Caco-2 (cell line): ENCODE data around the gene MMADHC. TPM values are rescaled to one million over a fixed set of nuclear protein-coding genes. Genes with fewer than 3 reads are reported as not detected.

Source experiments
- Bru-seq: library from RNA; stranded (reverse); fragments of 400-500 nt; gene quantifications from one replicate; lab custom pipeline; 2021; lab: Mats Ljungman, UMichigan
- BruChase-seq, 2 experiments: library from RNA; stranded (reverse); fragments of 400-500 nt; gene quantifications; one replicate each; lab custom pipeline; 2021; lab: Mats Ljungman, UMichigan
- BruUV-seq: library from RNA; stranded (reverse); fragments of 400-500 nt; replicated peaks from 2 replicates; lab custom pipeline; 2021; lab: Mats Ljungman, UMichigan
- CTCF ChIA-PET: fragments of 300-600 bp; sonication (Branson Sonifier 250); formaldehyde crosslinking; loops from one replicate; lab custom pipeline; 2022; ENCODE audit warnings: antibody characterized with exemption; lab: Charles Lee
- POLR2A ChIA-PET: fragments of 300-600 bp; sonication (Branson Sonifier 250); formaldehyde crosslinking; loops from one replicate; lab custom pipeline; 2022; ENCODE audit warnings: antibody characterized with exemption; lab: Charles Lee
- DNase-seq, 2 experiments: peaks; one replicate each; pipeline versions ENCODE4 v3.0.0 to v3.0.0-alpha.2; 2020 to 2022
- H3K27me3 ChIP-seq: replicated peaks from 2 replicates; pipeline ENCODE4 v1.6.0; 2011; ENCODE audit warnings: low read length; ENCODE audit not compliant: control insufficient read depth, insufficient read depth
- H3K36me3 ChIP-seq: 2 replicates; pipeline ENCODE4 v1.5.1; 2011; ENCODE audit warnings: low read length; ENCODE audit not compliant: control insufficient read depth, insufficient read depth
- H3K4me1 ChIP-seq: fragments of 250-450 bp; sonication (Bioruptor Pico); 2 replicates; pipeline ENCODE4 v1.5.1; 2020; ENCODE audit warnings: mild to moderate bottlenecking
- H3K4me3 ChIP-seq: 2 replicates; pipeline ENCODE4 v1.5.1; 2011; ENCODE audit warnings: low read depth, mild to moderate bottlenecking, control low read depth, low read length
- H3K9me3 ChIP-seq: fragments of 250-450 bp; sonication (Bioruptor Pico); 2 replicates; pipeline ENCODE4 v1.5.1; 2020; ENCODE audit warnings: mild to moderate bottlenecking, moderate library complexity
- H3K27ac Mint-ChIP-seq: one replicate; pipeline ENCODE4 v1.8.0; 2022; ENCODE audit warnings: mixed read lengths; ENCODE audit not compliant: unreplicated experiment
- H3K27me3 Mint-ChIP-seq: one replicate; pipeline ENCODE4 v1.8.0; 2022; ENCODE audit warnings: mixed read lengths; ENCODE audit not compliant: insufficient read depth, unreplicated experiment
- H3K36me3 Mint-ChIP-seq: one replicate; pipeline ENCODE4 v1.8.0; 2022; ENCODE audit warnings: mild to moderate bottlenecking, mixed read lengths; ENCODE audit not compliant: insufficient read depth, unreplicated experiment
- H3K4me1 Mint-ChIP-seq: one replicate; pipeline ENCODE4 v1.8.0; 2022; ENCODE audit warnings: low read depth, mixed read lengths; ENCODE audit not compliant: unreplicated experiment
- H3K4me3 Mint-ChIP-seq: one replicate; pipeline ENCODE4 v1.8.0; 2022; ENCODE audit warnings: mild to moderate bottlenecking, moderate library complexity, mixed read lengths; ENCODE audit not compliant: unreplicated experiment
- H3K9me3 Mint-ChIP-seq: one replicate; pipeline ENCODE4 v1.8.0; 2022; ENCODE audit warnings: mixed read lengths; ENCODE audit not compliant: unreplicated experiment
- intact Hi-C: fragments of 100-400 bp; cut with micrococcal nuclease; formaldehyde crosslinking; loops from one replicate; pipeline ENCODE4 v1.10.0; 2022; ENCODE audit not compliant: unreplicated experiment
- long read RNA-seq: library from polyadenylated mRNA; stranded (forward); transcript quantifications from one replicate; pipeline ENCODE4 v2.0.0, GENCODE V29; 2022
- total RNA-seq: library from RNA; stranded (reverse); gene quantifications from 2 replicates; pipeline ENCODE4 v1.2.3, GENCODE V29; 2022
- TF ChIP-seq, protein P1 (sequence below), 2 experiments: fragments of 200-600 bp in 1 of 2; IDR thresholded peaks; 1 replicate in 1 of 2; 2 replicates in 1 of 2; pipeline versions ENCODE4 v1.5.1 to v1.8.0; 2011 to 2022; ENCODE audit warnings: antibody characterized with exemption in 1 of 2, control low read depth in 1 of 2, inconsistent platforms in 1 of 2, low read depth in 1 of 2, low read length in 1 of 2, mild to moderate bottlenecking in 1 of 2, moderate library complexity in 1 of 2; ENCODE audit not compliant: insufficient read depth in 1 of 2, severe bottlenecking in 1 of 2, unreplicated experiment in 1 of 2

The MMADHC gene
- total RNA-seq (125 and 132 TPM in 2 replicates), Bru-seq, nascent RNA (percentile 97 among the genes with signal in this experiment), BruChase-seq, experiment 1, labeled RNA remaining after a 2-hour chase (percentile 94 among the genes with signal in this experiment), BruChase-seq, experiment 2, labeled RNA remaining after a 6-hour chase (percentile 96 among the genes with signal in this experiment)
- long read RNA-seq, transcript MMADHC-201 (8 exons, 1,436 nt): major isoform, 156 of 201 reads
- long read RNA-seq, transcript MMADHC-203 (7 exons, 1,726 nt): minor isoform, 30 of 201 reads
- long read RNA-seq, partial matches to known transcripts: 6 of 201 reads
- long read RNA-seq, other reads (novel, unspliced or antisense): 9 of 201 reads

DNA sequence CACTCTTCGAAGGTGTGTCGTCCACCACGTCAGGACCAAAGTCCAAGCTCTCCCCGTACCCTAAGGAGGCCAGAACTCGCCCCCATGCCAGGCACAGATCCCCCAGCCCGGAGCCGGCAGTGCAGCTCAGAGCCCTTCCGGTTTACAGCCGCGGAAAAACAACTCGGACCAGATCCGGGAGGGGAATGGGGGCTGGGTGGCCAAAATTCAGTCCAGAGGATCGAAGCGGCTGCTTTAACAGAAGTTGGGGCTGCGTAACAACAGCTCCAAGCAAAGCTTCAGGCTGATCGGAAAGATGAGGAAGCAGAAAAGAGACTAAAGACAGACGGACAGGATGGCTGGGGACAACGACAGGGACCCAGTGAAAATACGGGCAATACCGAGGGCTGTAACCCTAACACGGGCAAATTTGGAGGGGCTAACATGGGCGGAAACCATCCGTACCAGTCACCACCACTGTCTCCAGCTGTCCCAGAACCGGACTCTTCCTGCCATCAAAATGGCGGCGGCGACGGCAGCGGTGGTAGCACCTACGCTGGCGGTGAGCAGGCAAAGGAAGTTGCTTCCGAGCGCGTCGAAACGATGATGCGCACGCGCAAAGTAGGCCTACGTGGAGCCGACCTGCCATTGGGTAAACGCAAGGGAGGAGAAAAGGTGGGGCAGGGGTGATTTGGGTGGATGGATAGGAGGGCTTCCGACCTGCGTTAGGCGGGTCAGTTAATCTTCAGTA lies at the start of gene MMADHC:
TSS of gene MMADHC (minus strand) at position 556 of the 730 bp plus-strand sequence. CDS start 678 bp downstream, outside the sequence.
- H3K9me3 Mint-ChIP-seq: no peaks in the 10 kb centered on the region
- H3K27ac Mint-ChIP-seq: peak within 1 kb of the TSS; percentile 98
- H3K27me3 Mint-ChIP-seq: no peaks in the 10 kb centered on the region
- Histone ChIP-seq H3K9me3 (no peaks in the 10 kb centered on the region), H3K36me3 (no peaks in the 10 kb centered on the region), H3K4me3 (peak within 1 kb of the TSS; percentile 60), H3K27me3 (no peaks in the 10 kb centered on the region), H3K4me1 (peaks cover 10% of the 10 kb centered on the region; the same call in 1 of the 2 replicates)
- H3K4me1 Mint-ChIP-seq: peaks cover 21% of the 10 kb centered on the region
- peaks cover 30% of the 10 kb centered on the region for H3K36me3 Mint-ChIP-seq
- TSS peak; percentile 49 for BruUV-seq
- H3K4me3 Mint-ChIP-seq: peak within 1 kb of the TSS; percentile 90
- peak; percentile 97 for DNase-seq
- intact Hi-C loops: loop anchor here (2.0 kb wide), 1 partner anchor 15 kb away; no protein-coding TSS in a partner anchor
- ChIA-PET CTCF (interaction anchor here (0.9 to 1.0 kb wide), 2 partner anchors 13 to 550 kb away, joined by 3 to 4 read pairs; no protein-coding TSS in a partner anchor), POLR2A (interaction anchor here (0.5 to 1.2 kb wide), 13 partner anchors 14 to 1124 kb away, joined by 3 to 15 read pairs (median 3); no protein-coding TSS in a partner anchor)
- TF ChIP-seq, protein P1, sequence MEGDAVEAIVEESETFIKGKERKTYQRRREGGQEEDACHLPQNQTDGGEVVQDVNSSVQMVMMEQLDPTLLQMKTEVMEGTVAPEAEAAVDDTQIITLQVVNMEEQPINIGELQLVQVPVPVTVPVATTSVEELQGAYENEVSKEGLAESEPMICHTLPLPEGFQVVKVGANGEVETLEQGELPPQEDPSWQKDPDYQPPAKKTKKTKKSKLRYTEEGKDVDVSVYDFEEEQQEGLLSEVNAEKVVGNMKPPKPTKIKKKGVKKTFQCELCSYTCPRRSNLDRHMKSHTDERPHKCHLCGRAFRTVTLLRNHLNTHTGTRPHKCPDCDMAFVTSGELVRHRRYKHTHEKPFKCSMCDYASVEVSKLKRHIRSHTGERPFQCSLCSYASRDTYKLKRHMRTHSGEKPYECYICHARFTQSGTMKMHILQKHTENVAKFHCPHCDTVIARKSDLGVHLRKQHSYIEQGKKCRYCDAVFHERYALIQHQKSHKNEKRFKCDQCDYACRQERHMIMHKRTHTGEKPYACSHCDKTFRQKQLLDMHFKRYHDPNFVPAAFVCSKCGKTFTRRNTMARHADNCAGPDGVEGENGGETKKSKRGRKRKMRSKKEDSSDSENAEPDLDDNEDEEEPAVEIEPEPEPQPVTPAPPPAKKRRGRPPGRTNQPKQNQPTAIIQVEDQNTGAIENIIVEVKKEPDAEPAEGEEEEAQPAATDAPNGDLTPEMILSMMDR (IDR thresholded peaks at IDR 0.05; ENCODE audit: insufficient read depth in 1 of 2, low read depth in 1 of 2, low read length in 1 of 2, severe bottlenecking in 1 of 2, unreplicated experiment in 1 of 2): no peak

DNA sequence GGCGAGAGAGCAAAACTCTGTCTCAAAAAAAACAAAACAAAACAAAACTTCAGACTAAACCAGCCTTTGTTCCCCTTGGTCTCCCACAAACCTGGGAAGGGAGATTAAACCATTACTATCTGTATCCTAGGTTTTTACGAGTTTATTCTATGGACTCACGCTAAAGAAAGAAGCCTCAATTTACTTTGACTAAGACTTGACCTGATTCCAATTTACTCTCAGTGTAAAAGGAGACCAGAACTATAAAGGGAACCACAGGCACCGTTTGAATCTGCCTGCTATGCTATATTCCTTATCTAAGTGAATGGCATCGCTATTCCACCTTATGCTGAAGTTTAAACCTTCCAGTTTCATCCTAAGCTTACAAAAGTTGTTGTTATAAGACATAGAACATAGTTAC lies 46.5 kb upstream of the MMADHC start:
- POLR2A ChIA-PET: no interaction called here
- TF ChIP-seq, protein P1 (IDR thresholded peaks at IDR 0.05; ENCODE audit: insufficient read depth in 1 of 2, low read depth in 1 of 2, low read length in 1 of 2, severe bottlenecking in 1 of 2, unreplicated experiment in 1 of 2): no peak
- no peak for DNase-seq

DNA sequence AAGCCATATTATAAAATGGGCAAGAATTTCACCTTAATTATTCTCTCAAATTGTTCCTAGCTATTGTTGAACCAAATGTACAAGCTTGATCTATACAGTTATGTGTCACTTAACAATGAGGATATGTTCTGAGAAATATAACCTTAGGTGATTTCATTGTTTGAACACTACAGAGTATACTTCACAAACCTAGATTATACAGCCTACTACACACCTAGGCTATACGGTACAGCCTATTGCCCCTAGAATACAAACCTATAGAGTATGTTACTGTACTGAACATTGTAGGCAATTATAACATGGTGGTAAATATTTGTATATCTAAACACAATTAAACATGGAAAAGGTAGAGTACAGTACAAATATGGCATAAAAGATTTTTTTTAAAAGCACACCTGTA lies 42.9 kb upstream of the MMADHC start:
- CTCF ChIA-PET: no interaction called here
- Mint-ChIP-seq H3K27ac (no peak overlapping the region), H3K27me3 (no peaks in the 10 kb centered on the region), H3K4me1 (no peaks in the 10 kb centered on the region), H3K9me3 (no peaks in the 10 kb centered on the region), H3K4me3 (no peak overlapping the region), H3K36me3 (no peaks in the 10 kb centered on the region)
- Histone ChIP-seq H3K4me1 (no peaks in the 10 kb centered on the region), H3K27me3 (no peaks in the 10 kb centered on the region), H3K36me3 (no peaks in the 10 kb centered on the region), H3K9me3 (no peaks in the 10 kb centered on the region; the same call in 1 of the 2 replicates), H3K4me3 (no peak overlapping the region)
- intact Hi-C loops: no loop called here
- POLR2A ChIA-PET: no interaction called here
- DNase-seq: no peak
- no TSS peak for BruUV-seq
- TF ChIP-seq, protein P1 (IDR thresholded peaks at IDR 0.05; ENCODE audit: insufficient read depth in 1 of 2, low read depth in 1 of 2, low read length in 1 of 2, severe bottlenecking in 1 of 2, unreplicated experiment in 1 of 2): no peak

More for the DNA sequence above, 46.5 kb upstream of the MMADHC start:
- Histone ChIP-seq H3K4me3 (no peak overlapping the region), H3K9me3 (no peaks in the 10 kb centered on the region; the same call in 1 of the 2 replicates), H3K36me3 (no peaks in the 10 kb centered on the region), H3K27me3 (no peaks in the 10 kb centered on the region), H3K4me1 (no peaks in the 10 kb centered on the region)
- H3K27me3 Mint-ChIP-seq: no peaks in the 10 kb centered on the region
- no peak overlapping the region for H3K27ac Mint-ChIP-seq
- no TSS peak for BruUV-seq
- H3K36me3 Mint-ChIP-seq: no peaks in the 10 kb centered on the region
- CTCF ChIA-PET: no interaction called here
- intact Hi-C loops: no loop called here
- H3K9me3 Mint-ChIP-seq: no peaks in the 10 kb centered on the region
- no peaks in the 10 kb centered on the region for H3K4me1 Mint-ChIP-seq
- no peak overlapping the region for H3K4me3 Mint-ChIP-seq
